22Rv1 (cell line): ENCODE results near the gene MTX2.

Source experiments
- CTCF ChIP-seq: fragments of 450-650 bp; IDR thresholded peaks from 2 replicates; pipeline ENCODE4 v1.5.1; 2017; ENCODE audit warnings: mild to moderate bottlenecking
- ZFX ChIP-seq: fragments of 450-650 bp; IDR thresholded peaks from 2 replicates; pipeline ENCODE4 v1.6.1; 2017; ENCODE audit warnings: antibody characterized with exemption, borderline replicate concordance

GRCh38 chr2:176272870-176273459, 3.7 kb downstream of the MTX2 start:
- TF ChIP-seq CTCF (no peak), ZFX (no peak)
